Sigmoid colon (tissue), 3 donors: ENCODE data around the gene ARHGEF19.

Experiments used
- CTCF ChIP-seq, 4 experiments: fragments of 450-650 bp in 3 of 4; fragments of 200-600 bp in 1 of 4; IDR thresholded peaks; one replicate each; pipeline ENCODE4 v1.5.1; 2016 to 2019; ENCODE audit warnings: antibody characterized with exemption in 4 of 4, mild to moderate bottlenecking in 3 of 4, moderate library complexity in 2 of 4
- POLR2A ChIP-seq, 2 donors: fragments of 450-650 bp; IDR thresholded peaks; one replicate each; pipeline ENCODE4 v1.6.1; 2016; ENCODE audit warnings: antibody characterized with exemption in 2 of 2, mild to moderate bottlenecking in 2 of 2, moderate library complexity in 2 of 2

GRCh38 chr1:16231331-16232315 is 19.2 kb upstream of the ARHGEF19 start:
- TF ChIP-seq CTCF (IDR thresholded peaks at IDR 0.05) (no peak), POLR2A (IDR thresholded peaks at IDR 0.05) (no peak)
